Activated CD8-positive, alpha-beta memory T cell treated with anti-CD3 and anti-CD28 coated beads for 36 hours (primary cell): ENCODE results near the gene ARHGEF39. TPM values are rescaled to one million over a fixed set of nuclear protein-coding genes. Genes with fewer than 3 reads are reported as not detected.

Source experiments
- CTCF ChIA-PET: fragments of 350-600 bp; sonication (Branson Sonifier 250); formaldehyde crosslinking; loops from one replicate; lab custom pipeline; 2021; ENCODE audit warnings: antibody characterized with exemption; lab: Charles Lee
- POLR2A ChIA-PET: fragments of 350-600 bp; sonication (Branson Sonifier 250); formaldehyde crosslinking; loops from one replicate; lab custom pipeline; 2021; ENCODE audit warnings: antibody characterized with exemption; lab: Charles Lee
- total RNA-seq, 2 experiments: library from RNA; stranded (reverse); gene quantifications; one replicate each; pipeline ENCODE4 v1.2.3, GENCODE V29; 2021

The ARHGEF39 gene
- total RNA-seq, 2 experiments from 2014 or later = 12.6 to 13.7 TPM

GRCh38 chr9:35683323-35683722, 18.3 kb upstream of the ARHGEF39 start:
- POLR2A ChIA-PET = no interaction called here

GRCh38 chr9:35682520-35683315, 17.7 kb upstream of the ARHGEF39 start:
- CTCF ChIA-PET = interaction anchor here (1.0 kb wide), 1 partner anchor 14 kb away, joined by 9 read pairs; no protein-coding TSS in a partner anchor
- POLR2A ChIA-PET = interaction anchor here (0.6 kb wide), 1 partner anchor 29 kb away, joined by 7 read pairs; no protein-coding TSS in a partner anchor

More at GRCh38 chr9:35683323-35683722, 18.3 kb upstream of the ARHGEF39 start:
- CTCF ChIA-PET = interaction anchor here (1.0 to 1.8 kb wide), 2 partner anchors 14 to 18 kb away, joined by 5 to 9 read pairs; partner anchors contain the start of gene ARHGEF39

- POLR2A ChIA-PET = interaction anchor here (0.6 kb wide), 1 partner anchor 28 kb away, joined by 7 read pairs; no protein-coding TSS in a partner anchor
Measured at GRCh38 chr9:35682051-35682450, 17.1 kb upstream of the ARHGEF39 start.

GRCh38 chr9:35681341-35682002, 16.5 kb upstream of the ARHGEF39 start:
- CTCF ChIA-PET = no interaction called here
- POLR2A ChIA-PET = no interaction called here

More at GRCh38 chr9:35682051-35682450, 17.1 kb upstream of the ARHGEF39 start:
- CTCF ChIA-PET = no interaction called here

GRCh38 chr9:35680331-35681105, 15.5 kb upstream of the ARHGEF39 start:
- ChIA-PET POLR2A (interaction anchor here (0.6 kb wide), 1 partner anchor 161 kb away, joined by 4 read pairs; no protein-coding TSS in a partner anchor), CTCF (interaction anchor here (1.4 kb wide), 1 partner anchor 15 kb away, joined by 5 read pairs; no protein-coding TSS in a partner anchor)

- CTCF ChIA-PET = interaction anchor here (0.6 to 1.4 kb wide), 2 partner anchors 16 to 30 kb away, joined by 4 to 5 read pairs; no protein-coding TSS in a partner anchor
- POLR2A ChIA-PET = no interaction called here
Measured at GRCh38 chr9:35679766-35680330, 14.9 kb upstream of the ARHGEF39 start.

- ChIA-PET CTCF (interaction anchor here (0.6 to 1.4 kb wide), 2 partner anchors 16 to 31 kb away, joined by 4 to 5 read pairs; no protein-coding TSS in a partner anchor), POLR2A (no interaction called here)
Measured at GRCh38 chr9:35679091-35679490, 14.1 kb upstream of the ARHGEF39 start.

- ChIA-PET POLR2A (interaction anchor here (0.6 to 1.3 kb wide), 2 partner anchors 15 to 121 kb away, joined by 3 to 5 read pairs; no protein-coding TSS in a partner anchor), CTCF (interaction anchor here (1.0 to 2.0 kb wide), 5 partner anchors 10 to 54 kb away, joined by 3 to 5 read pairs (median 4); partner anchors contain the start of genes CCDC107 and RMRP)
Measured at GRCh38 chr9:35675732-35676392, 10.9 kb upstream of the ARHGEF39 start.

- ChIA-PET POLR2A (interaction anchor here (0.6 to 1.3 kb wide), 2 partner anchors 16 to 122 kb away, joined by 3 to 5 read pairs; no protein-coding TSS in a partner anchor), CTCF (interaction anchor here (0.9 to 2.0 kb wide), 6 partner anchors 10 to 65 kb away, joined by 3 to 5 read pairs (median 4); partner anchors contain the start of genes CCDC107 and RMRP)
Measured at GRCh38 chr9:35675204-35675603, 10.2 kb upstream of the ARHGEF39 start.

- CTCF ChIA-PET = no interaction called here
- POLR2A ChIA-PET = no interaction called here
Measured at GRCh38 chr9:35674025-35674361, 9.0 kb upstream of the ARHGEF39 start.

- CTCF ChIA-PET = interaction anchor here (0.9 kb wide), 1 partner anchor 23 kb away, joined by 4 read pairs; no protein-coding TSS in a partner anchor
- POLR2A ChIA-PET = no interaction called here
Measured at GRCh38 chr9:35673132-35674024, 8.4 kb upstream of the ARHGEF39 start, which contains the start of gene CA9. CA9 (plus strand) TSS chr9:35673928; CDS start chr9:35673960, 32 bp downstream.

- ChIA-PET POLR2A (no interaction called here), CTCF (interaction anchor here (0.9 to 2.0 kb wide), 2 partner anchors 12 to 27 kb away, joined by 4 to 8 read pairs; partner anchors contain the start of genes CCDC107 and RMRP)
Measured at GRCh38 chr9:35669331-35670145, 4.5 kb upstream of the ARHGEF39 start.

- ChIA-PET CTCF (no interaction called here), POLR2A (no interaction called here)
Measured at GRCh38 chr9:35667939-35668338, 2.9 kb upstream of the ARHGEF39 start.

- CTCF ChIA-PET = interaction anchor here (2.0 kb wide), 1 partner anchor 18 kb away, joined by 5 read pairs; no protein-coding TSS in a partner anchor
- POLR2A ChIA-PET = no interaction called here
Measured at GRCh38 chr9:35666549-35666948, 1.6 kb upstream of the ARHGEF39 start.

- CTCF ChIA-PET = interaction anchor here (2.0 kb wide), 1 partner anchor 18 kb away, joined by 5 read pairs; no protein-coding TSS in a partner anchor
- POLR2A ChIA-PET = interaction anchor here (1.7 kb wide), 1 partner anchor 66 kb away, joined by 10 read pairs; the partner anchor contains the start of genes CREB3 and TLN1
Measured at GRCh38 chr9:35666045-35666444, 1.1 kb upstream of the ARHGEF39 start.
